ENCODE measurements around the gene HPS1.

The HPS1 gene

GRCh38 chr10:98394851-98395440 is 51.8 kb downstream of the HPS1 start:
- TF ChIP-seq, protein P1, sequence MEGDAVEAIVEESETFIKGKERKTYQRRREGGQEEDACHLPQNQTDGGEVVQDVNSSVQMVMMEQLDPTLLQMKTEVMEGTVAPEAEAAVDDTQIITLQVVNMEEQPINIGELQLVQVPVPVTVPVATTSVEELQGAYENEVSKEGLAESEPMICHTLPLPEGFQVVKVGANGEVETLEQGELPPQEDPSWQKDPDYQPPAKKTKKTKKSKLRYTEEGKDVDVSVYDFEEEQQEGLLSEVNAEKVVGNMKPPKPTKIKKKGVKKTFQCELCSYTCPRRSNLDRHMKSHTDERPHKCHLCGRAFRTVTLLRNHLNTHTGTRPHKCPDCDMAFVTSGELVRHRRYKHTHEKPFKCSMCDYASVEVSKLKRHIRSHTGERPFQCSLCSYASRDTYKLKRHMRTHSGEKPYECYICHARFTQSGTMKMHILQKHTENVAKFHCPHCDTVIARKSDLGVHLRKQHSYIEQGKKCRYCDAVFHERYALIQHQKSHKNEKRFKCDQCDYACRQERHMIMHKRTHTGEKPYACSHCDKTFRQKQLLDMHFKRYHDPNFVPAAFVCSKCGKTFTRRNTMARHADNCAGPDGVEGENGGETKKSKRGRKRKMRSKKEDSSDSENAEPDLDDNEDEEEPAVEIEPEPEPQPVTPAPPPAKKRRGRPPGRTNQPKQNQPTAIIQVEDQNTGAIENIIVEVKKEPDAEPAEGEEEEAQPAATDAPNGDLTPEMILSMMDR (IDR thresholded peaks at IDR 0.05; ENCODE audit: low read depth, low read length) = no peak
- DNase-seq (ENCODE audit: low read depth in 2 of 2) = no peak
- no peak overlapping the region for H3K4me3 ChIP-seq (replicated peaks in 1 of 2; ENCODE audit: low read depth in 2 of 2, low read length in 2 of 2)

DNA sequence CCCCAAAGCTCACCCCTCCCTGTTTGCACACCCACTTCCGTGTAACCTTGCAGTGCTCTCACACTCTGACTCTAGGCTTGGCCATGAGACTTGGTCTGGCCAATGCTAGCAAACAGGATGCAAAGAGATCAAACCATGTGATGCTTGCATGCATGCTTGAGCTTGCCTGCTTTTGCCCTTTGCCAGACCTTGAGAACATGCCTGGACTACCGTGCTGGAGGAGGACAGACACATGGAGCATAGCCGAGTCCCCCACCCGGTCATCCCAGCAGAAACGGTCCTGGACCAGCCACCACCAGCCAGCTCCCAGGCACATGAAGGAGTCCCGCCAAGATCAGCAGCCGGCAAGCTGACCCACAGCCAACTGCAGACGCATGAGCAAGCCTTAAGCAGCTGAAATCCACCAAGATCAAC is 55.1 kb downstream of the HPS1 start:
- DNase-seq (ENCODE audit: low read depth in 2 of 2) = peak in 1 of 2 donors; percentile 60
- TF ChIP-seq, protein P1 (IDR thresholded peaks at IDR 0.05; ENCODE audit: low read depth, low read length) = no peak
- no peak overlapping the region for H3K4me3 ChIP-seq (replicated peaks in 1 of 2; ENCODE audit: low read depth in 2 of 2, low read length in 2 of 2)

DNA sequence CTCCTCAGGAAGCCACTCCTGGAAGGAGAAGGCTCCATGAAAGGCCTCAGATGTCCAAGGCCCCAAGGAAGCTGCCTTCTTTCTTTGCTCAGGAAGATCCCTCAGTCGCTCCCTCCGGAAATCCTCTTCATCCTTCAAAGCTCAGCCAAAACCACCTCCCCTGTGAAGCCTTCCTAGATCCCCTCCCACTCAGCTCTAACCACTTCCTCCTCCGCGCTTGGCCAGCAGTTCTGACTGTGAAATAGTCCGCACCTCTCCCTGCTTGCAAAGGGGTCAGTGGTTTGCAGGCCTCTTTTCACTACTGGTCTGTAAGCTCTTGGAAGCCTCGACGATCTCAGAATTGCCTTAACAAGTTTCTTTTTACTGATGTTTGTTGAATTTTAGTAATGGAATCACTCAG is 55.7 kb downstream of the HPS1 start:
- no peak overlapping the region for H3K4me3 ChIP-seq (replicated peaks in 1 of 2; ENCODE audit: low read depth in 2 of 2, low read length in 2 of 2)
- DNase-seq (ENCODE audit: low read depth in 2 of 2) = no peak
- TF ChIP-seq, protein P1 (IDR thresholded peaks at IDR 0.05; ENCODE audit: low read depth, low read length) = no peak

- H3K4me3 ChIP-seq (replicated peaks in 1 of 2; ENCODE audit: low read depth in 2 of 2, low read length in 2 of 2) = no peak overlapping the region
- TF ChIP-seq, protein P1 (IDR thresholded peaks at IDR 0.05; ENCODE audit: low read depth, low read length) = no peak
- DNase-seq (ENCODE audit: low read depth in 2 of 2) = no peak
Observed at GRCh38 chr10:98390406-98390805, 56.3 kb downstream of the HPS1 start.

DNA sequence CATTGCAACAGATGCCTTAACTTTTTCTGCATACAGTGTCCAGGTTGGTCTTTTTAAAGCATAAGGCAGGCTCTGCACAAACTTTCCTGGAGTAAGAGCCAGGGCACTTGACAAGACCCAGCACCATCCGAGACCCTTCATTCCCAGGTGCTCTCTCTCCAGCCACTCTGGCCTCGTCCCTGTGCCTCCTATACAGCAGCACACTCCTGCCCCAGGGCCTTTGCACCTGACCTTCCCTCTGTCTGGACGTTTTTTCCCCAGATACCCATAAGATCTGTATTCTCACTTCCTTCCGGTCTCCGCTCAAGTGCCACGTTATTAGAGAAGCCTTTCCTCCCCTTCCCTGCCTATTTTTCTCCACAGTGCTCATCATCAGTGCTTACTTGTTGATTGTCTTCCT is 57.3 kb downstream of the HPS1 start:
- no peak overlapping the region for H3K4me3 ChIP-seq (replicated peaks in 1 of 2; ENCODE audit: low read depth in 2 of 2, low read length in 2 of 2)
- TF ChIP-seq, protein P1 (IDR thresholded peaks at IDR 0.05; ENCODE audit: low read depth, low read length) = no peak
- DNase-seq (ENCODE audit: low read depth in 2 of 2) = no peak

GRCh38 chr10:98388101-98388655 is 58.6 kb downstream of the HPS1 start:
- DNase-seq (ENCODE audit: low read depth in 2 of 2) = no peak
- TF ChIP-seq, protein P1 (IDR thresholded peaks at IDR 0.05; ENCODE audit: low read depth, low read length) = no peak
- no peak overlapping the region for H3K4me3 ChIP-seq (replicated peaks in 1 of 2; ENCODE audit: low read depth in 2 of 2, low read length in 2 of 2)

All from cardiac fibroblast (primary cell).